Superior temporal gyrus (tissue), 1 donor: ENCODE measurements around the gene FGF22.
"Not testable (repeated sequence)": the region's sequence is repeated elsewhere in the genome, so short reads cannot be mapped to it uniquely, and the experiment has no call there.

Experiments used
- DNase-seq: peaks from one replicate; pipeline ENCODE4 v3.0.0-alpha.2; 2016; ENCODE audit errors: extremely low spot score

Gene FGF22

GRCh38 chr19:607301-608154, 32.2 kb upstream of the FGF22 start:
- DNase-seq: peak; percentile 12

GRCh38 chr19:608155-609003, 31.3 kb upstream of the FGF22 start:
- DNase-seq: no peak

- DNase-seq: peak; percentile 78
These were observed 30.7 kb upstream of the FGF22 start for GRCh38 chr19:609004-609346.

- no peak for DNase-seq
These were observed 29.4 kb upstream of the FGF22 start for GRCh38 chr19:610071-610800.

- DNase-seq: no peak
These were observed 28.7 kb upstream of the FGF22 start for GRCh38 chr19:610801-611480.

- DNase-seq: peak; percentile 10
These were observed 28.2 kb upstream of the FGF22 start for GRCh38 chr19:611481-611868.

GRCh38 chr19:612941-613340, 26.7 kb upstream of the FGF22 start:
- DNase-seq: no peak

- no peak for DNase-seq
These were observed 25.7 kb upstream of the FGF22 start for GRCh38 chr19:613732-614567.

- peak; percentile 8 for DNase-seq
These were observed 24.1 kb upstream of the FGF22 start for GRCh38 chr19:615619-616018.

GRCh38 chr19:616062-616700, 23.5 kb upstream of the FGF22 start:
- DNase-seq: no peak

GRCh38 chr19:616747-617526, 22.7 kb upstream of the FGF22 start:
- DNase-seq: no peak

- DNase-seq: no peak
These were observed 22.0 kb upstream of the FGF22 start for GRCh38 chr19:617551-618246.

- no peak for DNase-seq
These were observed 21.4 kb upstream of the FGF22 start for GRCh38 chr19:618247-618619.

- no peak for DNase-seq
These were observed 20.9 kb upstream of the FGF22 start for GRCh38 chr19:618674-619285.

- DNase-seq: no peak
These were observed 20.2 kb upstream of the FGF22 start for GRCh38 chr19:619286-620002.

- DNase-seq: no peak
These were observed 19.4 kb upstream of the FGF22 start for GRCh38 chr19:620166-620862.

GRCh38 chr19:621191-621590, 18.5 kb upstream of the FGF22 start:
- DNase-seq: not testable (repeated sequence)
